Panc1 (cell line): ENCODE data around the gene CEMIP.

Experiments
- CTCF ChIP-seq: fragments of 450-650 bp; IDR thresholded peaks from 2 replicates; pipeline ENCODE4 v1.5.1; 2017; ENCODE audit warnings: mild to moderate bottlenecking
- POLR2AphosphoS5 ChIP-seq: IDR thresholded peaks from 2 replicates; pipeline ENCODE4 v1.6.1; 2012; ENCODE audit warnings: mild to moderate bottlenecking, low read depth, low read length, moderate library complexity
- REST ChIP-seq, 2 experiments: IDR thresholded peaks; 2 replicates each; pipeline ENCODE4 v1.6.1; 2011 to 2012; ENCODE audit warnings: low read depth in 2 of 2, control low read depth in 1 of 2, low read length in 1 of 2, mild to moderate bottlenecking in 1 of 2, moderate library complexity in 1 of 2; ENCODE audit not compliant: insufficient read depth in 1 of 2
- SIN3A ChIP-seq: IDR thresholded peaks from 2 replicates; pipeline ENCODE4 v1.6.1; 2012; ENCODE audit warnings: low read depth, mild to moderate bottlenecking, low read length, moderate library complexity, borderline replicate concordance; ENCODE audit not compliant: insufficient read depth

DNA sequence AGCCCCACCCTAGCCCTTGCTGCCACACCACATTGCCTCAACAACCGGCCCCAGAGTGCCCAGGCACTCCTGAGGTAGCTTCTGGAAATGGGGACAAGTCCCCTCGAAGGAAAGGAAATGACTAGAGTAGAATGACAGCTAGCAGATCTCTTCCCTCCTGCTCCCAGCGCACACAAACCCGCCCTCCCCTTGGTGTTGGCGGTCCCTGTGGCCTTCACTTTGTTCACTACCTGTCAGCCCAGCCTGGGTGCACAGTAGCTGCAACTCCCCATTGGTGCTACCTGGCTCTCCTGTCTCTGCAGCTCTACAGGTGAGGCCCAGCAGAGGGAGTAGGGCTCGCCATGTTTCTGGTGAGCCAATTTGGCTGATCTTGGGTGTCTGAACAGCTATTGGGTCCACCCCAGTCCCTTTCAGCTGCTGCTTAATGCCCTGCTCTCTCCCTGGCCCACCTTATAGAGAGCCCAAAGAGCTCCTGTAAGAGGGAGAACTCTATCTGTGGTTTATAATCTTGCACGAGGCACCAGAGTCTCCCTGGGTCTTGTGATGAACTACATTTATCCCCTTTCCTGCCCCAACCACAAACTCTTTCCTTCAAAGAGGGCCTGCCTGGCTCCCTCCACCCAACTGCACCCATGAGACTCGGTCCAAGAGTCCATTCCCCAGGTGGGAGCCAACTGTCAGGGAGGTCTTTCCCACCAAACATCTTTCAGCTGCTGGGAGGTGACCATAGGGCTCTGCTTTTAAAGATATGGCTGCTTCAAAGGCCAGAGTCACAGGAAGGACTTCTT lies 171.3 kb downstream of the CEMIP start:
- TF ChIP-seq CTCF (no peak), SIN3A (no peak), REST (IDR thresholded peaks at IDR 0.05; ENCODE audit: insufficient read depth in 1 of 2, low read depth in 2 of 2, low read length in 1 of 2) (no peak), POLR2AphosphoS5 (no peak)
